ENCODE measurements around the gene INSR. TPM values are rescaled to one million over a fixed set of nuclear protein-coding genes. Genes with fewer than 3 reads are reported as not detected.

INSR gene
- total and polyA plus RNA-seq, 2 donors (not counting 3 experiments of a cell fraction or from before 2014, with no cell fraction given): 4.9 to 19.5 TPM

GRCh38 chr19:7106711-7107657 is 187.2 kb downstream of the INSR start:
- intact Hi-C loops (cut with micrococcal nuclease): loop anchor here (10.0 kb wide), 1 partner anchor 458 kb away; no protein-coding TSS in a partner anchor

More at GRCh38 chr19:7106711-7107657, 187.2 kb downstream of the INSR start:
- TF ChIP-seq FOS (IDR thresholded peaks at IDR 0.05; ENCODE audit: borderline replicate concordance, insufficient read depth, low read length): no peak
- TF ChIP-seq MAX (IDR thresholded peaks at IDR 0.05; ENCODE audit: insufficient read depth, insufficient read length): no peak
- no peak for TF ChIP-seq JUN (IDR thresholded peaks at IDR 0.05; ENCODE audit: borderline replicate concordance, insufficient read depth, insufficient read length, low read depth)
- TF ChIP-seq GATA2 (IDR thresholded peaks at IDR 0.05; ENCODE audit: insufficient read depth, insufficient read length, low read depth, low read length): no peak
- TF ChIP-seq CTCF (IDR thresholded peaks at IDR 0.05; ENCODE audit: extremely low read depth in 1 of 2, insufficient read depth in 1 of 2, low read depth in 1 of 2, low read length in 2 of 2): no peak
- TF ChIP-seq MYC (IDR thresholded peaks at IDR 0.05; ENCODE audit: low read depth, low read length): no peak
- no peak for TF ChIP-seq POLR2A (IDR thresholded peaks at IDR 0.05; ENCODE audit: low read depth, low read length)
- TF ChIP-seq EZH2 (IDR thresholded peaks at IDR 0.05; ENCODE audit: borderline replicate concordance, low read depth, low read length, severe bottlenecking): no peak
- no peak for TF ChIP-seq POLR2AphosphoS5 (IDR thresholded peaks at IDR 0.05; ENCODE audit: insufficient read depth, low read depth, low read length)
- peak; percentile 59 for FAIRE-seq
- Histone ChIP-seq H3K4me2 (ENCODE audit: insufficient read depth, low read length) (no peak overlapping the region), H4K20me1 (replicated peaks; ENCODE audit: control insufficient read depth, extremely low read depth, insufficient read depth, low read length) (no peaks in the 10 kb centered on the region), H2AFZ (ENCODE audit: low read depth, low read length) (no peak overlapping the region), H3K9me1 (replicated peaks; ENCODE audit: control insufficient read depth, extremely low read depth, insufficient read depth, low read length) (no peaks in the 10 kb centered on the region), H3K36me3 (ENCODE audit: control insufficient read depth in 2 of 2, extremely low read depth in 1 of 2, insufficient read depth in 2 of 2, low read length in 2 of 2) (no peaks in the 10 kb centered on the region), H3K9me3 (replicated peaks; ENCODE audit: control insufficient read depth, insufficient read depth, low read length) (no peaks in the 10 kb centered on the region), H3K9ac (replicated peaks; ENCODE audit: extremely low read depth, insufficient read depth, low read length) (no peak overlapping the region), H3K27ac (ENCODE audit: insufficient read depth, low read depth, low read length) (no peak overlapping the region), H3K4me3 (replicated peaks in 1 of 3; ENCODE audit: insufficient read depth in 1 of 3, low read depth in 1 of 3, low read length in 3 of 3) (no peak overlapping the region), H3K27me3 (ENCODE audit: control insufficient read depth in 2 of 2, insufficient read depth in 2 of 2, low read length in 2 of 2) (no peaks in the 10 kb centered on the region), H3K79me2 (ENCODE audit: control insufficient read depth, insufficient read depth, low read length) (no peaks in the 10 kb centered on the region), H3K4me1 (ENCODE audit: control insufficient read depth, extremely low read depth, insufficient read depth, low read length) (no peaks in the 10 kb centered on the region)
- no TSS peak for BruUV-seq (replicated peaks)
- POLR2A ChIA-PET: no interaction called here
- dilution Hi-C loops (cut with MboI; ENCODE audit: extremely low pct_ligation_motif_present, low sequenced_read_pairs): no loop called here
- DNase-seq (ENCODE audit: low read depth, low spot score): no peak
- CTCF ChIA-PET: interaction anchor here (2.8 kb wide), 1 partner anchor 247 kb away, joined by 6 read pairs; no protein-coding TSS in a partner anchor

Measured in endothelial cell of umbilical vein (primary cell).